ENCODE results near the gene TMEM131L. TPM values are rescaled to one million over a fixed set of nuclear protein-coding genes. Genes with fewer than 3 reads are reported as not detected.

Gene TMEM131L
- total and polyA plus RNA-seq, 2 donors (not counting 3 experiments of a cell fraction or from before 2014, with no cell fraction given) = 7.7 to 21.2 TPM

GRCh38 chr4:153468587-153468986 is 2.4 kb downstream of the TMEM131L start:
- H3K4me1 ChIP-seq (ENCODE audit: control insufficient read depth, extremely low read depth, insufficient read depth, low read length) = peaks cover 28% of the 10 kb centered on the region
- FAIRE-seq (no peak), DNase-seq (ENCODE audit: low read depth, low spot score) (no peak)
- TF ChIP-seq EZH2 (IDR thresholded peaks at IDR 0.05; ENCODE audit: borderline replicate concordance, low read depth, low read length, severe bottlenecking) (no peak), FOS (IDR thresholded peaks at IDR 0.05; ENCODE audit: borderline replicate concordance, insufficient read depth, low read length) (no peak), MYC (IDR thresholded peaks at IDR 0.05; ENCODE audit: low read depth, low read length) (no peak)
- TF ChIP-seq, protein P1, sequence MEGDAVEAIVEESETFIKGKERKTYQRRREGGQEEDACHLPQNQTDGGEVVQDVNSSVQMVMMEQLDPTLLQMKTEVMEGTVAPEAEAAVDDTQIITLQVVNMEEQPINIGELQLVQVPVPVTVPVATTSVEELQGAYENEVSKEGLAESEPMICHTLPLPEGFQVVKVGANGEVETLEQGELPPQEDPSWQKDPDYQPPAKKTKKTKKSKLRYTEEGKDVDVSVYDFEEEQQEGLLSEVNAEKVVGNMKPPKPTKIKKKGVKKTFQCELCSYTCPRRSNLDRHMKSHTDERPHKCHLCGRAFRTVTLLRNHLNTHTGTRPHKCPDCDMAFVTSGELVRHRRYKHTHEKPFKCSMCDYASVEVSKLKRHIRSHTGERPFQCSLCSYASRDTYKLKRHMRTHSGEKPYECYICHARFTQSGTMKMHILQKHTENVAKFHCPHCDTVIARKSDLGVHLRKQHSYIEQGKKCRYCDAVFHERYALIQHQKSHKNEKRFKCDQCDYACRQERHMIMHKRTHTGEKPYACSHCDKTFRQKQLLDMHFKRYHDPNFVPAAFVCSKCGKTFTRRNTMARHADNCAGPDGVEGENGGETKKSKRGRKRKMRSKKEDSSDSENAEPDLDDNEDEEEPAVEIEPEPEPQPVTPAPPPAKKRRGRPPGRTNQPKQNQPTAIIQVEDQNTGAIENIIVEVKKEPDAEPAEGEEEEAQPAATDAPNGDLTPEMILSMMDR (IDR thresholded peaks at IDR 0.05; ENCODE audit: extremely low read depth in 1 of 2, insufficient read depth in 1 of 2, low read depth in 1 of 2, low read length in 2 of 2) = no peak
- no peaks in the 10 kb centered on the region for H3K9me1 ChIP-seq (replicated peaks; ENCODE audit: control insufficient read depth, extremely low read depth, insufficient read depth, low read length)
- no peak overlapping the region for H3K27ac ChIP-seq (ENCODE audit: insufficient read depth, low read depth, low read length)
- ChIA-PET CTCF (interaction anchor here (0.8 to 4.5 kb wide), 7 partner anchors 9 to 106 kb away, joined by 3 to 19 read pairs (median 5); no protein-coding TSS in a partner anchor), POLR2A (no interaction called here)
- H3K27me3 ChIP-seq (ENCODE audit: control insufficient read depth in 2 of 2, insufficient read depth in 2 of 2, low read length in 2 of 2) = no peaks in the 10 kb centered on the region
- no peak overlapping the region for H3K4me3 ChIP-seq (replicated peaks in 1 of 3; ENCODE audit: insufficient read depth in 1 of 3, low read depth in 1 of 3, low read length in 3 of 3)
- intact Hi-C loops (cut with micrococcal nuclease) = loop anchor here (5.0 kb wide), 2 partner anchors 89 to 316 kb away; no protein-coding TSS in a partner anchor
- no peak overlapping the region for H3K4me2 ChIP-seq (ENCODE audit: insufficient read depth, low read length)
- no peaks in the 10 kb centered on the region for H3K9me3 ChIP-seq (replicated peaks; ENCODE audit: control insufficient read depth, insufficient read depth, low read length)
- no peak overlapping the region for H2AFZ ChIP-seq (ENCODE audit: low read depth, low read length)
- no TSS peak for BruUV-seq (replicated peaks)
- H4K20me1 ChIP-seq (replicated peaks; ENCODE audit: control insufficient read depth, extremely low read depth, insufficient read depth, low read length) = no peaks in the 10 kb centered on the region
- H3K79me2 ChIP-seq (ENCODE audit: control insufficient read depth, insufficient read depth, low read length) = peaks cover 21% of the 10 kb centered on the region
- no peaks in the 10 kb centered on the region for H3K36me3 ChIP-seq (ENCODE audit: control insufficient read depth in 2 of 2, extremely low read depth in 1 of 2, insufficient read depth in 2 of 2, low read length in 2 of 2)
- no peak overlapping the region for H3K9ac ChIP-seq (replicated peaks; ENCODE audit: extremely low read depth, insufficient read depth, low read length)
- dilution Hi-C loops (cut with MboI; ENCODE audit: extremely low pct_ligation_motif_present, low sequenced_read_pairs) = no loop called here

DNA sequence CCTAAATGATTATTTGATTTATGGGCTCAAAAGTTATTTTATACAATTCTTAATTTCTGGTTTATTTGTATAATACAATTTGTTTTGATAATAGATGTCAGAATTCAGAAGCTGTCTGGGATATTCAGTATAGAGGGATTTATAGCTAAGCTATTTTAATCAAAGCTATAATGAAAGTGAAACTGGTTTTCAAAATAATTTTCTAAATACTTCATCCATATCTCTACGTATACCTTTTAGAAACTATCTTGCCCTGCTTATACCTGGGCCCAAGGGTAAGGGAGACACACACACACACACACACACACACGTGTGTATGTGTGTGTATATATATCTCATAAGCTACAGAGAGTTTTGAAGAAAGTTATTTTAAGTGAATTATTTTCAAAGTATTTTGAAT is 2.9 kb downstream of the TMEM131L start:
- H3K9ac ChIP-seq (replicated peaks; ENCODE audit: extremely low read depth, insufficient read depth, low read length) = no peak overlapping the region
- intact Hi-C loops (cut with micrococcal nuclease) (loop anchor here (5.0 kb wide), 2 partner anchors 88 to 317 kb away; no protein-coding TSS in a partner anchor), dilution Hi-C loops (cut with MboI; ENCODE audit: extremely low pct_ligation_motif_present, low sequenced_read_pairs) (no loop called here)
- peaks cover 28% of the 10 kb centered on the region for H3K4me1 ChIP-seq (ENCODE audit: control insufficient read depth, extremely low read depth, insufficient read depth, low read length)
- H3K9me3 ChIP-seq (replicated peaks; ENCODE audit: control insufficient read depth, insufficient read depth, low read length) = no peaks in the 10 kb centered on the region
- no peaks in the 10 kb centered on the region for H3K9me1 ChIP-seq (replicated peaks; ENCODE audit: control insufficient read depth, extremely low read depth, insufficient read depth, low read length)
- H3K79me2 ChIP-seq (ENCODE audit: control insufficient read depth, insufficient read depth, low read length) = peaks cover 21% of the 10 kb centered on the region
- no peak overlapping the region for H2AFZ ChIP-seq (ENCODE audit: low read depth, low read length)
- no peak overlapping the region for H3K4me2 ChIP-seq (ENCODE audit: insufficient read depth, low read length)
- ChIA-PET CTCF (interaction anchor here (0.8 to 1.6 kb wide), 5 partner anchors 17 to 105 kb away, joined by 3 to 6 read pairs (median 4); no protein-coding TSS in a partner anchor), POLR2A (no interaction called here)
- H4K20me1 ChIP-seq (replicated peaks; ENCODE audit: control insufficient read depth, extremely low read depth, insufficient read depth, low read length) = no peaks in the 10 kb centered on the region
- no peak overlapping the region for H3K27ac ChIP-seq (ENCODE audit: insufficient read depth, low read depth, low read length)
- no peak overlapping the region for H3K4me3 ChIP-seq (replicated peaks in 1 of 3; ENCODE audit: insufficient read depth in 1 of 3, low read depth in 1 of 3, low read length in 3 of 3)
- FAIRE-seq = no peak
- no TSS peak for BruUV-seq (replicated peaks)
- H3K36me3 ChIP-seq (ENCODE audit: control insufficient read depth in 2 of 2, extremely low read depth in 1 of 2, insufficient read depth in 2 of 2, low read length in 2 of 2) = peaks cover 0 to under 1% of the 10 kb centered on the region in 2 experiments
- no peaks in the 10 kb centered on the region for H3K27me3 ChIP-seq (ENCODE audit: control insufficient read depth in 2 of 2, insufficient read depth in 2 of 2, low read length in 2 of 2)
- no peak for DNase-seq (ENCODE audit: low read depth, low spot score)
- TF ChIP-seq EZH2 (IDR thresholded peaks at IDR 0.05; ENCODE audit: borderline replicate concordance, low read depth, low read length, severe bottlenecking) (no peak), MYC (IDR thresholded peaks at IDR 0.05; ENCODE audit: low read depth, low read length) (no peak), POLR2A (IDR thresholded peaks at IDR 0.05; ENCODE audit: low read depth, low read length) (no peak), FOS (IDR thresholded peaks at IDR 0.05; ENCODE audit: borderline replicate concordance, insufficient read depth, low read length) (no peak), GATA2 (IDR thresholded peaks at IDR 0.05; ENCODE audit: insufficient read depth, insufficient read length, low read depth, low read length) (no peak), POLR2AphosphoS5 (IDR thresholded peaks at IDR 0.05; ENCODE audit: insufficient read depth, low read depth, low read length) (no peak), JUN (IDR thresholded peaks at IDR 0.05; ENCODE audit: borderline replicate concordance, insufficient read depth, insufficient read length, low read depth) (no peak)
- TF ChIP-seq, protein P2, sequence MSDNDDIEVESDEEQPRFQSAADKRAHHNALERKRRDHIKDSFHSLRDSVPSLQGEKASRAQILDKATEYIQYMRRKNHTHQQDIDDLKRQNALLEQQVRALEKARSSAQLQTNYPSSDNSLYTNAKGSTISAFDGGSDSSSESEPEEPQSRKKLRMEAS (IDR thresholded peaks at IDR 0.05; ENCODE audit: insufficient read depth, insufficient read length) = no peak
- TF ChIP-seq, protein P1 (IDR thresholded peaks at IDR 0.05; ENCODE audit: extremely low read depth in 1 of 2, insufficient read depth in 1 of 2, low read depth in 1 of 2, low read length in 2 of 2) = no peak

Data from endothelial cell of umbilical vein (primary cell).